Hematopoietic multipotent progenitor cell treated with erythropoietin and hydrocortisone succinate and interleukin-3 and kit ligand, for 6 days (in vitro differentiated cells): ENCODE results near the gene DDIT4L.
A peak's percentile ranks its signal among the peaks of the same experiment; 100 is the strongest.
"Not testable (repeated sequence)": the region's sequence is repeated elsewhere in the genome, so short reads cannot be mapped to it uniquely, and the experiment has no call there.

ENCODE experiments used
- DNase-seq: peaks from one replicate; pipeline ENCODE4 v3.0.0-alpha.2; 2015

DDIT4L gene

GRCh38 chr4:100189820-100190642 lies at the start of gene DDIT4L:
TSS of gene DDIT4L (minus strand) at chr4:100190468. CDS start at chr4:100189983, 485 bp downstream.
- DNase-seq: peak; percentile 1

- DNase-seq: no peak
These were observed 49.7 kb upstream of the DDIT4L start for GRCh38 chr4:100240008-100240407.

DNA sequence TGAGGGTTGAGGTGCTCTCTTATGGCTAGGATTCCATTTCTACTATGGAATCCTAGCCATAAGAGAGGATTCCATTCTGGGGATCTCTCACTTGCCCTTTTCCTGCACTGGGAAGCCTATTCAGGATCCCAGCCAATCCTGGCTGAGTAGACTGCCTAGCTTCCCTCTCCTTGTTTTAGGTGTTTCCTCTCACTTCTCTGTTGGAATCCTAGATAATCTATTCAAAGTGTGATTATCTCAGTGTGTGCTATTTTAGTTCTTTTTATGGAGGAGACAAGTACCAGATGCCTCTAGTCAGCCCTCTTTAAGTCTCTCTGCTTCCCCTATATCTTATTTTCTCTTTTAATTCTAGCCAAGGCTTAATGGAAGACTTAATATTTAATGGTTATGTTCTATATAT lies 34.5 kb upstream of the DDIT4L start:
- DNase-seq: no peak

GRCh38 chr4:100224160-100224559 lies 33.9 kb upstream of the DDIT4L start:
- no peak for DNase-seq

DNA sequence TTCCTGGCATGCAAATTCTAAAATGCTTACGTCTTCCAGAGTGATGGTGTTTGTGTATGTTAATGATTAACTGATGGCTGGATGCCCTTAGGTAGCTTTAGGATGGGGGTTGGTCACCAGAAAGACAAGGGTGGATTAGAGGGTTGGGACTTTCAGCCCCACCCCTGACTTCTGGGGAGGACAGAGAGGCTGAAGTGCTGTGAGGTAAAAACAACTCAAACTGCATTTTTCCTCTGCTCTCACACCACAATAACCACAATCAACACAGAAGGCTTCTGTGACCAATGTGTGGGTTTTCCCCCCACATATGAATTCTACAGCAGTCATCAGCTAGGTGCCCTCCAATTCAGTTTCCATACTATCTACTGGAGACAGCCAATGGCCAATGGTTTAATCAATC lies 18.7 kb upstream of the DDIT4L start:
- DNase-seq: no peak

GRCh38 chr4:100208459-100208858 lies 18.2 kb upstream of the DDIT4L start:
- no peak for DNase-seq

DNA sequence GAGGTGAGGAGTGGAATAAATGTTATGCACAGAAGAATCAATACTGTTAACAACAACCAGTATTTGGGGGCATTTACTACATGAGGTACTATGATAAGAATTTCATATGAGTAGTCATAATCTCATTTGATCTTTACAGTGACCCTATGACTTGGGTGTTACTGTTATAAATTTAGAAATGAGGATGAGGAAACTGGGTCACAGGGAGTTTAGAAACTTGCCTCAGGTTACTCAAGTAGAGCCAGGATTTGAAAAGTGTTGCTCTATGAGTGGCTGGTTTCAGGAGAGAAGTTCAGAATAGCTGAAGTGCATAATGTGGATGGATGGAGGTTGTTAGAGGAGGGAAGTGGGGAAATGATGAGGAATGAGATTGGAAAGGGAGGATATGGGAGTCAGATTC lies 16.6 kb upstream of the DDIT4L start:
- no peak for DNase-seq

DNA sequence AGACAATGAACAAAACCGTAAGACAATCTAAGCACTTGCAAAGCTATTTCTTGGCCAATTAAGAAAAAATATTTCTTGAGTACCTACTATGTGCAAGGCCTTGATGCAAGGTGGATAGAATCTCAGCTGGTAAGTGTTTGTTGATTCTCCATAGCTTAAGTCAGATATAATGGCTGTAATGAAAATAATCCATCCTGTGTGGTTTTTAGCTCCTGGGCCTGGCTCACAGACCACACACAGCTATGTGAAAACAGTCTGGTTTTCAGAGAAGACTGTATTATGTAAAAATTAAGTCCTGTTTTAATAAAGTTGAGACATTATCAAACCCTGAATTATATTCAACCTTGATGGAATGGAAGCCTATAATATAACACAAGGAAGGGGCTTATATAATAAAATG lies 7.8 kb upstream of the DDIT4L start:
- no peak for DNase-seq

DNA sequence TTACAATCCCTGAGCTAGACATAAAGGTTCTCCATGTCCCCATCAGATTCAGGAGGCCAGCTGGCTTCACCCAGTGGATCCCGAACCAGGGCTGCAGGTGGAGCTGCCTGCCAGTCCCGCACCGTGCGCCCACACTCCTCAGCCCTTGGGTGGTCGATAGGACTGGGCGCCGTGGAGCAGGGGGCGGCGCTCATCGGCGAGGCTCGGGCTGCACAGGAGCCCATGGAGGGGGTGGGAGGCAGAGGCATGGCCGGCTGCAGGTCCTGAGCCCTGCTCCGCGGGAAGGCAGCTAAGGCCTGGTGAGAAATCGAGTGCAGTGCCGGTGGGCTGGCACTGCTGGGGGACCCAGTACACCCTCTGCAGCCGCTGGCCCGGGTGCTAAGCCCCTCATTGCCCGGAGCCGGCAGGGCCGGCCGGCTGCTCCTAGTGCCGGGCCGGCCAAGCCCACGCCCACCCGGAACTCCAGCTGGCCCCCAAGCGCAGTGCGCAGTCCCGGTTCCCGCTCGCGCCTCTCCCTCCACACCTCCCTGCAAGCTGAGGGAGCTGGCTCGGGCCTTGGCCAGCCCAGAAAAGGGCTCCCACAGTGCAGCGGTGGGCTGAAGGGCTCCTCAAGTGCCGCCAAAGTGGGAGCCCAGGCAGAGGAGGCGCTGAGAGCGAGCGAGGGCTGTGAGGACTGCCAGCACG lies 6.3 kb upstream of the DDIT4L start:
- DNase-seq: not testable (repeated sequence)

DNA sequence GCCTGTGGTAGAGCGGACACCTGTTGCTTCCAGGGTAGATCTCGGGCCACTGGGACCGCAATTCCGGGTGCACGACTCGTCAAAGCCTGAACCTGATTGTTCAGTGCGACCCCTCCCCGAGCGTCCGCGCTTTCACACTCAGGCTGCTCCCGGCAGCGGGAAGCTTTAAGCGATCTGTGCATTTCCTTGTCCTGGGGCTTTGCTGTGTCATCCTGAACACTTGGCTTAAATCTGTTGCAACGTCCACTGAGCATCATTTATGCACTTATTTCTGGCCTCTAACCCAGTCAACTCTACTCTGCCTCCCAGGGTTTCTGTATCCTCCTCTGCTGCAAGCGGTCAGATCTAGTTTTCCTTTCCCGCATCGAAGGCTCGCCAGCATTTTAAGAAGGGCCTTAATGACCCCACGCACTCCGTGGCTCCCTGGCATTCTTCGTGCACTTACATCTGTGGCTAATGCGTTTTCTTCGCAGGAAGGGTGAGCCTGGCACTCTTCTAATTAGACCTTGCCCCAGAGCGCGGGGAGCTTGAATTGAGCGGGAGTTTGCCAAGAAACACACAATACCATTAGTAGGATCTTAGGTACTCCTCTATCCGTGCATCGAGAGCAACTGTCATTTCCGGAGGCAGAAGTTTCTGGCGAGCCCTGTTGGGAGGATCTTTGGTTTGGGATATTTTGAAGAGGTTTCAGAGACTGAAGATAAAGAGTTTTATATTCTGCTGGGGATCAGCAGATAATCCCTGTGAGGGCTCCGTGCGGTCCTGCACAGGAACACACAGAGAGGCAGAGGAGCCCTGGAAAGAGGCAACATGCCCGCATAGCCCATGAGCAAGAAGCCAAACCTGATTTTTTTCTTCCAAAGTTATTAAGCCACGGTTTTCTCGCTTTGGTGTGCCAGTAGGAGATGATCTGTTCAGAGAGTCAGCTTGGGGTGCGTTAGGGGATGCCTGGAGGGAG lies 654 bp upstream of the DDIT4L start:
- peak; percentile 2 for DNase-seq

DNA sequence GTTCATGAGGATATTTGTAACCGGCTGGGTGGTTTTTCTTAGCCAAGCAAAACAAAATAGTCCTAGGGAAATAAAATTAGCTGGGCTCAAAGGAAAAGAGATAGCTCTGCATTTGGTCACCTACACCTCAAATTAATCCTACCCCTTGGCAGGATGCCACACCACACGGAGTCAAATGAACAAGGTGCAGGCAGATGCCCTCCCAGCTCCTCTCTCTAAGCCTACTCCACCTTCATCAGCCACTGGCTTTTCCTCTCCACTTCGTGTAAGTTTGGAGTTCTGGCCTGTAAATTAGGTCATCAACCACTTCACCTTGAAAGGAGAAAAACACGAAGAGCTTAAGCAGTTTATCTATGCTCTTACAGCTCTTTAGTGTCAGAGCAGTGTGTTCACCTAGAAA lies 1.4 kb downstream of the DDIT4L start:
- no peak for DNase-seq

GRCh38 chr4:100187781-100188180 lies 2.5 kb downstream of the DDIT4L start:
- DNase-seq: no peak

DNA sequence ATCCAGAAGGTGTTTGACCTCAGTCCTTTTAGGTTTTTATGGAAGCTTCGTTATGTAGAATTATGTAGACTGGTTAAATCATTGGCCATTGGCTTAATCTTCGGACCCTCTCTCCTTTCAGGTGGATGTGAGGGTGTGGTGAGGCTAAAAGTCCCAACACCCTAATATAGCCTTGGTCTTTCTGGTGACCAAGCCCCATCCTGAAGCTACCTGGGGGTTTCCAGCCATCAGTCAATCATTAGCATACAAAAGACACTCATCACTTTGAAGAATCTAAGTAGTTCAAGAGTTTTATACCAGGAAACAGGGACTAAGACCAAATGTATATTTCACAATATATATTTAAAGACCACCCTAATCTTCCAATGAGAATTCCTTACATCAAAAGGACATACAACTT lies 5.5 kb downstream of the DDIT4L start:
- no peak for DNase-seq

DNA sequence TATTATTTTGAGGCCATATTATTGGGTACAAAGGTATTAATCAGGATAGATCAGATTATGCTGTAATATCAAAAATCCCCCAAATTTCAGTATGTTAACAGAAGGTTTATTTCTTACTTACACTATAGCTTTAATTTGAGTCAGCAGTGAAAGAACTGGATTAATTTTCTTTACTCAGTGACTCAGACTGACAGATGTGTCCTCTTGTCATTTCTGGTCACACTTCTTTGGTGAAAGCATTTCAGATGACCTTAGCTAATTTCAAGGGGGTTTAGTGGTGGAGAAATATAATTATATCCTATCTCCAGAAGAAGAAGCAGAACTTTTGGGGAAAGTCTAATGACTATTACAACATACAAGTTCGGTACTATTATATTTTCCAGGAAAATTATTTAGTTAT lies 12.4 kb downstream of the DDIT4L start:
- DNase-seq: no peak

- no peak for DNase-seq
These were observed 13.1 kb downstream of the DDIT4L start for GRCh38 chr4:100177126-100177525.

- no peak for DNase-seq
These were observed 14.4 kb downstream of the DDIT4L start for GRCh38 chr4:100175858-100176257.

DNA sequence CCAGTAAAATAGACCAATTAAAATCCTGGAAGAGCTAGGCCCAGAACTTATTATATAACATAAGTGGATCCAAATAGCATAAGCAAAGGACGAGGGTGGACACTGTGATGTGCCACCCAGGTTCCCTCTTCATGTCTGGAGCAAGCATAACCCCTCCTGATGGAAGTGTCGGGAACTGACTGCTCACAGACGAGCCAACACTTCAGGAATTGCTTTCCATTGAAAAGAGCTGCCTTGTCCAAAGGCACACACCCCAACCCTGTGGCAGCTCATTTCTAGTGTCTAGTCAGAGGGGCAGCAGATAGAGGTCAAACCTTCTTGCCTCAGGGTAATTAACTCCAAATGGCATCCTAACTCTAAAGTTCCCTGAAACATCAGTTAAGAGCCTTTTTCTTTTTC lies 15.3 kb downstream of the DDIT4L start:
- DNase-seq: no peak

GRCh38 chr4:100170986-100171385 lies 19.3 kb downstream of the DDIT4L start:
- DNase-seq: no peak

GRCh38 chr4:100169491-100170485 lies 20.5 kb downstream of the DDIT4L start:
- no peak for DNase-seq

DNA sequence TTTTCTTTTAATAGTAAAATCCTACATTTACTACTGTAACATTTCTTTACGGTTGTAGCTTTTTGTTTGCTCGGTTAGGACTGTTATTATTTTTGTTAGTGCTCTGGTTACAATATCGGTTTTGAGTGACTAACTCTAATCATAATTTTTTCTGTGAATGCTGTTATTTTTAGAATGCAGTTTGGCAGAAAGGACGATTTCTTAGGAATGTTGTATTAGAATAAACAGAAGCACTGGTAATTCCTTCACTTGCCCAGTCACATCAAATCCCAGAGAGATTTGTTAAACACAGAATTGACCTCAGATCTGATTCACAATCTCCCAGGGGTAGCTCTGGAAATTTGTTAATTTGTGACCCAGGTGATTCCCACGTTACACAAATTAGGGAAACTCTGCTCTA lies 21.7 kb downstream of the DDIT4L start:
- no peak for DNase-seq

- DNase-seq: no peak
These were observed 23.8 kb downstream of the DDIT4L start for GRCh38 chr4:100166297-100167039.
